Subcutaneous adipose tissue (tissue), 4 donors: ENCODE results near the gene GJB4. TPM values are rescaled to one million over a fixed set of nuclear protein-coding genes. Genes with fewer than 3 reads are reported as not detected.

Source experiments
- CTCF ChIP-seq: fragments of 450-650 bp; IDR thresholded peaks from one replicate; pipeline ENCODE4 v1.5.1; 2016; ENCODE audit warnings: low read depth, mild to moderate bottlenecking, control low read depth, antibody characterized with exemption, moderate library complexity
- total RNA-seq, 4 donors: library from RNA; depleted of rRNA; stranded (reverse); fragments of >200 nt; gene quantifications; one replicate each; pipeline ENCODE4 v1.1.0, GENCODE V29; 2016

The GJB4 gene
- total RNA-seq, 4 donors from 2014 or later: not detected

- no peak for TF ChIP-seq CTCF
Observed at GRCh38 chr1:34749992-34750391, 9.5 kb upstream of the GJB4 start.

GRCh38 chr1:34750610-34751009, 8.9 kb upstream of the GJB4 start:
- no peak for TF ChIP-seq CTCF

- TF ChIP-seq CTCF: no peak
Observed at GRCh38 chr1:34753163-34753562, 6.4 kb upstream of the GJB4 start.

GRCh38 chr1:34754964-34755637, 4.4 kb upstream of the GJB4 start, which contains the start of gene GJB5:
Gene GJB5, plus strand, starts transcription at chr1:34755047. Its CDS starts 2,284 bp downstream, at chr1:34757331.
- TF ChIP-seq CTCF: no peak

GRCh38 chr1:34755961-34756360, 3.6 kb upstream of the GJB4 start:
- no peak for TF ChIP-seq CTCF

GRCh38 chr1:34757386-34757785, 2.2 kb upstream of the GJB4 start:
- no peak for TF ChIP-seq CTCF

GRCh38 chr1:34758751-34759150, 789 bp upstream of the GJB4 start:
- TF ChIP-seq CTCF: no peak
